ENCODE results near the gene CBX7.

DNA sequence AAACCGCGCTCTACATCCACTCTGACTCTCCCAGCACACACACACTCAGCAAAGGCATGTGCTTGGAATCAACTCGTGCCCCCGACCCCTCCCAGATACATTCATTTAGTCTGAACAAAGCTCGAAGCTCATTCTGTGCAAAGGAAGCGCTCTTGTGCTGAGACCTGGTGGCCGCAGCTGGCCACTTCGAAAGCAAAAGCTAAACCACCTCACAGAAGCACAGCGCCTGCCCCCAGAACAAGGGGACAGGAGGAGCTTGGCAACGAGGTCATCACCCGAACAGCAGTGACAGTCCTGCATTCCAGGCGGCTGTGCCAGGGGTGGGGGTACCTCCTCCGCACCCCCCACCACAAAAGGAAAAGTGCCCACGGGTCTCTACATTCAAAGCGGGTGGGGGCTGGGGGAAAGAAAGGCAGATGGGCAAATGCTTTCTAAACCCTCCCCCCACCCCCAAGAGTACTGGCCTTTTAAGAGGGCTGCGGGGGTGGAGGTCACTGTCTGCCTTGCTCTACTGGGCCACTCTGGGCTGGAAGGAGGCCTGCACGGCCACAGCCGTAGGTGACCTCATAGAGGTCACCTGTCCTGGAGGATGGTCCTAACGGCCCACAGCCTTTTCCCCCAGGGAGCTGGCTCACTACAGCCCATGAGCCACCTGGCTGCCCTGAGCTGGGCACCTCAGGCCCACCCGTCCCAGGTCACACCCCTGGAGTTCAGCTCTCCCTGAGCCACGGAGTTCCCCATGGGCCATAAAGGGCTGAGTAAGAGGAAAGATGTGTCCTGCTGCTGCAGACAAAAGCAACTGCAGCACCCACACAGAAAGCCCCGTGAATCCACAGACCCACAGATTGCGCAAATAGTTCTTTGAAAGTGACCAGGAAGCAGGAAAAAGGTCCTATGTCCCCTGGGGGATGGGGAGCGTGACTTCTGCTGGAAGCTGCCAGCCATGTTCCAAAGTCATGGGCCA lies 21.3 kb downstream of the CBX7 start:
- TF ChIP-seq CTCF (IDR thresholded peaks at IDR 0.05), result no peak
- no peak for TF ChIP-seq POLR2A (IDR thresholded peaks at IDR 0.05)

Data from esophagus squamous epithelium (tissue), 4 donors.